ENCODE measurements around the gene ZNF217. TPM values are rescaled to one million over a fixed set of nuclear protein-coding genes. Genes with fewer than 3 reads are reported as not detected.
"Not testable (repeated sequence)": the region's sequence is repeated elsewhere in the genome, so short reads cannot be mapped to it uniquely, and the experiment has no call there.

The ZNF217 gene
- total RNA-seq, 1 donor from 2014 or later = 30.9 TPM

DNA sequence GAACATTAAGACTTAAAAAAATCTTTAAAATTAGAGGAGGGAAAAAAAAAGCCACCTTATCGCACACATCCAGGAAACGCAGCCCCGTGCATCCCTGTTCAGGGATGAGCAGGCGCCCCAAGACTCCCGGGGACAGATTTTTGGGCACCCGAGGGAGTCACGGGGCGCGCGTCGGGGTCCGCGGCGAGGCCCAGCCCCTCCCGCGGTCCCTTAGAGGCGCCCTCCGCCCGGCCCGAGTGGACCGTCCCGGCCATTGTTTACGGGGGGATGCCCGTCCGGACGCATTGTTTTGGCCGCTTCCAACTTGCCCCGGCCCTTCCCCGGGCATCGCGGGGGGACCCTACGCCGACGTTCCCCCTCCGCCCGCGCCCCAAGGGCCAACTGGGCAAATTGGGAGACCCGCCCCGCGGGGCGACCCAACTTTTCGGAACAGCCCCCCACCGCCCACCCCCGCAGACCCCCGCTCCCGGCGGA lies 610 bp downstream of the ZNF217 start:
- Histone ChIP-seq H3K4me1 (peaks cover 12% of the 10 kb centered on the region), H3K4me3 (peak overlapping the region; percentile 71), H3K36me3 (no peaks in the 10 kb centered on the region), H3K27me3 (no peaks in the 10 kb centered on the region), H3K9me3 (no peaks in the 10 kb centered on the region), H3K27ac (peak overlapping the region; percentile 97)
- intact Hi-C loops (cut with DNase I) = no loop called here
- DNase-seq = peak; percentile 76
- ATAC-seq = peak; percentile 1
- TF ChIP-seq, protein P1, sequence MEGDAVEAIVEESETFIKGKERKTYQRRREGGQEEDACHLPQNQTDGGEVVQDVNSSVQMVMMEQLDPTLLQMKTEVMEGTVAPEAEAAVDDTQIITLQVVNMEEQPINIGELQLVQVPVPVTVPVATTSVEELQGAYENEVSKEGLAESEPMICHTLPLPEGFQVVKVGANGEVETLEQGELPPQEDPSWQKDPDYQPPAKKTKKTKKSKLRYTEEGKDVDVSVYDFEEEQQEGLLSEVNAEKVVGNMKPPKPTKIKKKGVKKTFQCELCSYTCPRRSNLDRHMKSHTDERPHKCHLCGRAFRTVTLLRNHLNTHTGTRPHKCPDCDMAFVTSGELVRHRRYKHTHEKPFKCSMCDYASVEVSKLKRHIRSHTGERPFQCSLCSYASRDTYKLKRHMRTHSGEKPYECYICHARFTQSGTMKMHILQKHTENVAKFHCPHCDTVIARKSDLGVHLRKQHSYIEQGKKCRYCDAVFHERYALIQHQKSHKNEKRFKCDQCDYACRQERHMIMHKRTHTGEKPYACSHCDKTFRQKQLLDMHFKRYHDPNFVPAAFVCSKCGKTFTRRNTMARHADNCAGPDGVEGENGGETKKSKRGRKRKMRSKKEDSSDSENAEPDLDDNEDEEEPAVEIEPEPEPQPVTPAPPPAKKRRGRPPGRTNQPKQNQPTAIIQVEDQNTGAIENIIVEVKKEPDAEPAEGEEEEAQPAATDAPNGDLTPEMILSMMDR (IDR thresholded peaks at IDR 0.05) = no peak

DNA sequence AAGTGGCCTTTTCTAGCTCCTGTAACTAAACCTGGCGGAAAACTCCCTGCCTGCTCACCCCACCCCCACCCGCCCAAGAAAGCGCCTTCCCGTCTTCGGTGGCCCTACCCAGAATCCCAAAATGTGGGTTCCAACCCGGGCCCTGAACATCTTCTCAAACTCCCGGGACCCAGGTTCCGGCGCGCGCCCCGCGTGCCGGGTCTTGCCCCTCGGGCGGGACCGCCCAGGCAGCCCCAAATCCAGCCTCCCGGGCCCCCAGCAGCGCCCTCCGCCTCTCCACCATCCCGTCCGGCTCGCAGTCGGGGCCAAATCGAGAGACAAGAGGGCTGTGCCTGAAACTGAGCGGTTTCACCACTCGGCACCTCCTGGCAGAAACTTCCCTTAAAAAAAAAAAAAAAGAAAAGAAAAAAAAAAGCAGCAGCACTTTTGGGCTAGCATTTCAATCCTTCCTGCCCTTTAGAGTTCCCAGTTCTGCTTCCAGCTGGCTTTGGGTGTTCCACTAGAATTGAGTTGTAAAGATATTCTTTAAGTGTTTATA lies 1.1 kb downstream of the ZNF217 start:
- Histone ChIP-seq H3K4me3 (peak overlapping the region; percentile 71), H3K27ac (peak overlapping the region; percentile 97), H3K4me1 (peaks cover 15% of the 10 kb centered on the region)
- intact Hi-C loops (cut with DNase I); H3K9me3 ChIP-seq; H3K27me3 ChIP-seq; H3K36me3 ChIP-seq: not testable (repeated sequence)
- peak; percentile 81 for DNase-seq
- peak; percentile 14 for ATAC-seq

DNA sequence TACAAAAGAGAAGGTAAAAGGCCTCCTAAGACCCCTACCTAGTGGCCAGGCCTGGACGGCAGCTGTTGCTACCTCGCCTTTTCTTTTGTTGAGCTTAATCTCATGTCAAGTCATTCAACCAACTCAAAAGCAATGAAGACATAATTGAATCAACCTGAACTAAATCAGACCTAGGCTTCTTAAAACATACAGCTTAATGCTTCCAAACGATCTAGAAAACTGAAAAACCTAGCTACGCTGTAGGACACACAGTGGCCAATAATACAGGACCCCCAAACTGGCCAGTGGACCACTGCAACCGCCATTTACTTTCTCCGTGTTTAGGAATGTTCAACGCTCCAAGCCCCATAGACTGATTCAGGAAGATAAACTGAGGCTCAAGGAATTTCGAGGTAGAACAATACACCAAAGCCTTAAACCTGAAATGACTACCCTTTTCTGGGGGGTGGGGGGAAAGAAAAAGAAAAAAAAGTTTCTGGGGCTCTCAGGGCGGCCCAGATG lies 1.6 kb downstream of the ZNF217 start:
- intact Hi-C loops (cut with DNase I); DNase-seq; H3K9me3 ChIP-seq; H3K27me3 ChIP-seq; H3K36me3 ChIP-seq; ATAC-seq: not testable (repeated sequence)
- Histone ChIP-seq H3K4me3 (peak overlapping the region; percentile 71), H3K27ac (peak overlapping the region; percentile 97), H3K4me1 (peaks cover 12% of the 10 kb centered on the region)

DNA sequence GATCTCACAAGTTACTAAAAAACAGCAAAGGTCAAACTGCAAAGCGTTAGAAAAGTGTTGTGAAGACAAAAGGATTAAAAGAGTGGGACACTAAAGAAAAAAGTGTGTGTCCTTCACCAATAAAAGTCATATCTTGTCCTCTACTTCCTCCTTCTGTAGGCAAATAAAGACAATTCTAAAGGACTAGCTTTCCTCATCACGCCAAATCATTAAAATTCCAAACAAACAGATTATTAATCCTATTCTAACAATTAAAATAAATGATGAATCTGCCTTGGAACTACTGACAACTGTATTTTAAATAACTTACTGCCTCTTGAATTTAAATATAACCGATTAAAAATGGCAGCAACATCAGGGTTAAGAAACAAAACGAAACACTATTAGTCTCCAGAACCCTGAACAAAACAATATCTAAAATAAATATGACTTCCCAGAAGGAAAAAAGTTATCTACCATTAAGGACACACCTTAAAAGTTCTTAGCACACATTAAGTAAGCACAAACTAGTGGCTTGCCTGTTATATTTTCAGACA lies 2.4 kb downstream of the ZNF217 start:
- H3K27ac ChIP-seq = peak overlapping the region; percentile 97
- H3K9me3 ChIP-seq; ATAC-seq; intact Hi-C loops (cut with DNase I); H3K27me3 ChIP-seq; DNase-seq; H3K36me3 ChIP-seq: not testable (repeated sequence)
- H3K4me3 ChIP-seq = peak overlapping the region; percentile 71
- peaks cover 11% of the 10 kb centered on the region for H3K4me1 ChIP-seq

DNA sequence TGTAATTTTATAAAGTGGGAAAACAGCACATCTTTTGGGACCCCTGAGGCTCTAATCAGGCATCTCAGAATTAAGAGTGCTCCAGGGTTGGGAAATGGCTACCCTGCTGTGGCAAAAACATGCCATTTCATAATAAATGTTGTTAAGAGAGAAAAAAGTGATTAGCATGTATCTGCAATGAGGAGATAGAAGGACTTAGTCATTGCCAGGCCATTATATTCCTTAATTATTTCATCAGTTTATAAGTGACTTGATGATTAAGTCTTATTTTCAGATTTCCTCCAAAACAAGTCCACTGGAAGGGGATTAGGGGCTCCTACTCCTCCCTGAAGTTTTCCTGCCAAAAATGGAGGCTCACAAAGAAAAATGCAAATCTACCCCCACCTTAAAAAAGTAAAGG lies 3.0 kb downstream of the ZNF217 start:
- DNase-seq; ATAC-seq; intact Hi-C loops (cut with DNase I); H3K27me3 ChIP-seq; H3K36me3 ChIP-seq; H3K9me3 ChIP-seq: not testable (repeated sequence)
- Histone ChIP-seq H3K27ac (peak overlapping the region; percentile 97), H3K4me3 (peak overlapping the region; percentile 71), H3K4me1 (peaks cover 18% of the 10 kb centered on the region)

DNA sequence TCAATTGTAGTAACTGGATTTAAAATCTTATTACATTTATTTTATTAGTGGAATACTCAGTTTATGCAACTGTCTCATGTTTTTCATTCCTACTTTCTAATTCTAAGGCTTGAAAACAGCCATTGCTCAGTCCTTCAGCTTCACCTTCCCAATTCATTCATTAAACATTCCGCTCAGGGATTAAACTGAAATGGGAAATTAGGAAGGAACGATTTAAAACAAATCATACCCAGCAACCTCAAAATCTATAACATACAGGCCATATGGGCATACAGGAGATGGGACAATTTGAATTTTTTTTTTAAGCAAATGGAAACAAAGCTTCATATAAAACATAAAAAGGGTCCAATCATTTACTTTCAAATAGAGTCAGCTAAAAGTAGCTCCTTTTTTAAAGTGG lies 3.5 kb downstream of the ZNF217 start:
- intact Hi-C loops (cut with DNase I); DNase-seq; H3K9me3 ChIP-seq; H3K27me3 ChIP-seq; ATAC-seq; H3K36me3 ChIP-seq: not testable (repeated sequence)
- H3K4me3 ChIP-seq = peak overlapping the region; percentile 32
- H3K27ac ChIP-seq = peak overlapping the region; percentile 97
- H3K4me1 ChIP-seq = peaks cover 22% of the 10 kb centered on the region

DNA sequence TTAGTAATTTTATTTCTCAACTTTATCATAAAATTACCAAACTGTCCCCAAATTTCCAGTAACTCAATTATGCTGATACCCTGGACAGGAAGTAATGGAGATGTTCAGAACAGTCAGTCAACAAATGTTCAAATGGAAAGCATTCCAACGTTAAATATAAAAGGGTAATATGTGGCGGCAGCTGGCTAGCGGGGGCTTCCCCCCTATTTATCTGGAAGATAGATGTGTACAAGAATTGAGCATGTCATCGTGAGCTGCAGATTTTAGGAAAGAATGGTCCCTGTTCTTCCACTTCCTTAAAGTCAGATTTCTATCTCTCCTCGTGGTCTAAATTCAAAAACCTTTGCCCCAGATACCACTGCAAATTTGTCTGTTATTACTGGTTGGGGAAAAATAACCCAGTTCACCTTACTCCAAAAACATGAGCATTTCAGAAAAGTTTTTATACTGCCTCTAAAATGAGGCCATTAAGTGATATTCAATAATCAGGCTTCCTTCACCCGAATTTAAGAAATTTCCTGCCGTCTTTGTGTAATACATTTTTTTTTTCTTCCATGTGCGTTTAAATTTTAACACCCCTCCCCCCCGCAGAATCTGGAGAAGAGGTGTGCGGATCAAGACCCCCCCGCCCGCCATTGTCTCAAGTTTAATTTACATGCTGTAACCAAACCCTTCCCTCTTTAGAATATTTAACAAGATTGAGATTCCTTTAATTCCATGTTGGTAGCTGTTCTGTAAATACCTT lies 4.1 kb downstream of the ZNF217 start:
- H3K4me1 ChIP-seq = peaks cover 24% of the 10 kb centered on the region
- intact Hi-C loops (cut with DNase I); H3K27me3 ChIP-seq; H3K36me3 ChIP-seq; H3K9me3 ChIP-seq; DNase-seq; ATAC-seq: not testable (repeated sequence)
- H3K4me3 ChIP-seq = peak overlapping the region; percentile 32
- H3K27ac ChIP-seq = peak overlapping the region; percentile 97

DNA sequence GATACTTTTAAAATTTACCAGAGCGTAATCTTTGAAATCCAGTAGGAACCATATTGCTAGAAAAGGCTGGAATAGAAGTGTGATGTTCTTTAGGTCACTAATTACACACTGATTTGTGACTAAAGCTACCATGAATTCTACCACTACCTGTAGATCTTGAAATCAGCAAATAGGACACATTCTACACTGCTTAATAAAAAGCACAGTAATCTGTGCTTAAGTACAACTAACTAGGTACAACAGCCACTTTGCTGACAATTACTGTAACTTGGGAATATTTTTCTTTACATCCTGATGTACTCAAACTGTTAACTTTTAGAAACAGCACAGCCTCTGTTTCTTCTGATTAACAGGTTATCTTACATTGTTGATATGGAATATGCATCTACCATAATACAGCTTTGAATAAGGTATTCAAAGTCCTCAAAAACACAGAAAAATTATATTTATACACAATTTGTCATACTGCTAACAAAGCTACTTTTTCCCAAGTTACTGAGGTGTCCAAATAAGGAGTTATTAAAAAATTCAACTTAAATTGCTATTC lies 6.4 kb downstream of the ZNF217 start:
- H3K4me3 ChIP-seq; H3K36me3 ChIP-seq; ATAC-seq; intact Hi-C loops (cut with DNase I); DNase-seq; H3K9me3 ChIP-seq; H3K27me3 ChIP-seq: not testable (repeated sequence)
- Histone ChIP-seq H3K4me1 (peaks cover 39% of the 10 kb centered on the region), H3K27ac (peak overlapping the region; percentile 24)

DNA sequence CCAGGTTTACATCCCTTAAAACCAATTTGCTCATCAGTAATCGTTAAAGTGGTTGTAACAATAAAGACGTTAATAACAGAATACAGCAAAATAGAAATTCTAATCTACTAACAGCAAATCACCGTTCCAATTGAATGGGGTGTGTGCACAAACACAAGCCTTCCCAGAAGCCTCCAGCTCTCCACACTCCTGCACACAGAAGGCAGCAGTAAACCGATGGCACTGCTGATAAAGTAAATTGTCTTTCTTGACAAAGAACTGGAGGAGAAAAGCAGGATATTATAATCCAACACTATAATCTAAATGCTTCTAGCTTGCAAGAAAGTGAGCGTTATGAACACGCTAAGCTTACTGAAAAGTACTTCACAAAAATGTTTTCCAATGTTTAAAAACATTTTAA lies 7.0 kb downstream of the ZNF217 start:
- Histone ChIP-seq H3K4me1 (peaks cover 41% of the 10 kb centered on the region), H3K36me3 (peaks cover 10% of the 10 kb centered on the region), H3K4me3 (no peak overlapping the region), H3K9me3 (no peaks in the 10 kb centered on the region), H3K27ac (peak overlapping the region; percentile 24), H3K27me3 (no peaks in the 10 kb centered on the region)
- ATAC-seq = no peak
- intact Hi-C loops (cut with DNase I) = no loop called here
- DNase-seq = no peak
- TF ChIP-seq, protein P1 (IDR thresholded peaks at IDR 0.05) = no peak

DNA sequence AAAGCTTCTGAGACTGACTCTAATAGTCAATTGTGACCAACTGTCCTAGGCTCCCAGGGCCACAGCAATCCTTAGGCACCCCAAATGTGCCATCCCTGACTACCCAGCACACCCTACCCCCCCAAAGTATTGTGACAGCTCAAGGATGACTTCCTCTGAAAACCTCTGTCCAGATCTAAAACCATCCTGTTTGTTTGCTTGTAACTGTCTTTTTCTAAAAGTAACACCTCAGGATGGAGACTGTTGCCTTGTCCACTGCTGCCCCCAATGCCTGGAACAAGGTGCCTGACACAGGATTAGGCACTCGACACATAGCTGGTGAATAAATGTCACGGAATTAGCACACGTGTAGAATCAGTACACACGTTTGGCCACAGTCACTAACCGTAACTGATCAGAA lies 7.7 kb downstream of the ZNF217 start:
- Histone ChIP-seq H3K27ac (peak overlapping the region; percentile 24), H3K36me3 (peaks cover 17% of the 10 kb centered on the region), H3K4me1 (peaks cover 47% of the 10 kb centered on the region), H3K4me3 (peak overlapping the region; percentile 5)
- ATAC-seq; DNase-seq; H3K9me3 ChIP-seq; intact Hi-C loops (cut with DNase I); H3K27me3 ChIP-seq: not testable (repeated sequence)

DNA sequence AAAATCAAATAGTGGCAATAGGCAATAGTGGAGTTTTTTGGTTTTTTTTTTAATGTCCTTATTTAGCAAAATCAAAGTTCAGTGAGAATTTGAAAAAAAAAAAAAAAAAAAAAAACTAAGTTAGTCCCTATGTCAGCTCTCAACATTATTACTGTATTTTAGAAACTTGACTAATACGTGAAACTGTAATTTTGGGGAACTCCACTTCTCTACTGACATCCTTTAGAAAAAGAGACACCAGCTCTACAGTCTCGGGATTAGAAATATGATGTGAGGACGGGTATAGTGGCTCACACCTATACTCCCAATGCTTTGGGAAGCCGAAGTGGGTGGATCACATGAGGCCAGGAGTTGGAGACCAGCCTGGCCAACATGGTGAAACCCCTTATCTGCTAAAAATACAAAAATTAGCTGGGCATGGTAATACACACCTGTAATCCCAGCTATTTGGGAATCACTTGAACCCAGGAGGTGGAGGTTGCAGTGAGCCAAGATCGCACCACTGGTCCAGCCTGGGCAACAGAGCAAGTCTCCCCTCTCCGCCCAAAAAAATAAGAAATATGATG lies 8.6 kb downstream of the ZNF217 start:
- Histone ChIP-seq H3K4me1 (peaks cover 52% of the 10 kb centered on the region), H3K36me3 (peaks cover 23% of the 10 kb centered on the region), H3K27ac (peak overlapping the region; percentile 24)
- H3K27me3 ChIP-seq; H3K9me3 ChIP-seq; DNase-seq; intact Hi-C loops (cut with DNase I); H3K4me3 ChIP-seq; ATAC-seq: not testable (repeated sequence)
